ENCODE results near the gene KCNAB2.

KCNAB2 gene

GRCh38 chr1:6045561-6045960, at the start of gene KCNAB2:
KCNAB2 (plus strand) TSS chr1:6045888; CDS start chr1:6051537, 5,649 bp downstream.
- no peak for DNase-seq (ENCODE audit: low read depth in 2 of 2)

- no peak for DNase-seq (ENCODE audit: low read depth in 2 of 2)
Observed at GRCh38 chr1:5996641-5997270, 48.9 kb upstream of the KCNAB2 start.

GRCh38 chr1:5997316-5997715, 48.4 kb upstream of the KCNAB2 start:
- DNase-seq (ENCODE audit: low read depth in 2 of 2) = no peak

- no peak for DNase-seq (ENCODE audit: low read depth in 2 of 2)
Observed at GRCh38 chr1:5998051-5998905, 47.4 kb upstream of the KCNAB2 start.

GRCh38 chr1:5998906-5999301, 46.8 kb upstream of the KCNAB2 start:
- no peak for DNase-seq (ENCODE audit: low read depth in 2 of 2)

GRCh38 chr1:5999711-6000443, 45.8 kb upstream of the KCNAB2 start:
- DNase-seq (ENCODE audit: low read depth in 2 of 2) = no peak

GRCh38 chr1:6000444-6001288, 45.0 kb upstream of the KCNAB2 start:
- no peak for DNase-seq (ENCODE audit: low read depth in 2 of 2)

GRCh38 chr1:6001992-6002576, 43.6 kb upstream of the KCNAB2 start:
- DNase-seq (ENCODE audit: low read depth in 2 of 2) = no peak

GRCh38 chr1:6002714-6003501, 42.8 kb upstream of the KCNAB2 start:
- no peak for DNase-seq (ENCODE audit: low read depth in 2 of 2)

- DNase-seq (ENCODE audit: low read depth in 2 of 2) = no peak
Observed at GRCh38 chr1:6003568-6004411, 41.9 kb upstream of the KCNAB2 start.

- no peak for DNase-seq (ENCODE audit: low read depth in 2 of 2)
Observed at GRCh38 chr1:6004412-6005123, 41.1 kb upstream of the KCNAB2 start.

- DNase-seq (ENCODE audit: low read depth in 2 of 2) = no peak
Observed at GRCh38 chr1:6005276-6005917, 40.3 kb upstream of the KCNAB2 start.

GRCh38 chr1:6006882-6007281, 38.8 kb upstream of the KCNAB2 start:
- DNase-seq (ENCODE audit: low read depth in 2 of 2) = no peak

GRCh38 chr1:6007318-6008083, 38.2 kb upstream of the KCNAB2 start:
- DNase-seq (ENCODE audit: low read depth in 2 of 2) = no peak

- no peak for DNase-seq (ENCODE audit: low read depth in 2 of 2)
Observed at GRCh38 chr1:6008084-6008415, 37.6 kb upstream of the KCNAB2 start.

- no peak for DNase-seq (ENCODE audit: low read depth in 2 of 2)
Observed at GRCh38 chr1:6008696-6009095, 37.0 kb upstream of the KCNAB2 start.

GRCh38 chr1:6009120-6010040, 36.3 kb upstream of the KCNAB2 start:
- DNase-seq (ENCODE audit: low read depth in 2 of 2) = no peak

All from stimulated activated CD8-positive, alpha-beta memory T cell treated with anti-CD3 and anti-CD28 coated beads, Interleukin-2, amount 100 ng/mL, for 1 hour (primary cell).